Central memory CD4-positive, alpha-beta T cell (primary cell): Measurements from ENCODE around the gene SLC16A13.
"Not testable (repeated sequence)": the region's sequence is repeated elsewhere in the genome, so short reads cannot be mapped to it uniquely, and the experiment has no call there.

Source experiments
- DNase-seq: peaks from one replicate; pipeline ENCODE4 v3.0.0; 2022
- total RNA-seq, 3 experiments: gene quantifications; one replicate each; lab custom pipeline; 2026; lab: John Stamatoyannopoulos, UW

Gene SLC16A13, protein sequence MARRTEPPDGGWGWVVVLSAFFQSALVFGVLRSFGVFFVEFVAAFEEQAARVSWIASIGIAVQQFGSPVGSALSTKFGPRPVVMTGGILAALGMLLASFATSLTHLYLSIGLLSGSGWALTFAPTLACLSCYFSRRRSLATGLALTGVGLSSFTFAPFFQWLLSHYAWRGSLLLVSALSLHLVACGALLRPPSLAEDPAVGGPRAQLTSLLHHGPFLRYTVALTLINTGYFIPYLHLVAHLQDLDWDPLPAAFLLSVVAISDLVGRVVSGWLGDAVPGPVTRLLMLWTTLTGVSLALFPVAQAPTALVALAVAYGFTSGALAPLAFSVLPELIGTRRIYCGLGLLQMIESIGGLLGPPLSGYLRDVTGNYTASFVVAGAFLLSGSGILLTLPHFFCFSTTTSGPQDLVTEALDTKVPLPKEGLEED
- total RNA-seq = 4.3 to 7.5 (median 4.6) reads per million in 3 experiments

DNA sequence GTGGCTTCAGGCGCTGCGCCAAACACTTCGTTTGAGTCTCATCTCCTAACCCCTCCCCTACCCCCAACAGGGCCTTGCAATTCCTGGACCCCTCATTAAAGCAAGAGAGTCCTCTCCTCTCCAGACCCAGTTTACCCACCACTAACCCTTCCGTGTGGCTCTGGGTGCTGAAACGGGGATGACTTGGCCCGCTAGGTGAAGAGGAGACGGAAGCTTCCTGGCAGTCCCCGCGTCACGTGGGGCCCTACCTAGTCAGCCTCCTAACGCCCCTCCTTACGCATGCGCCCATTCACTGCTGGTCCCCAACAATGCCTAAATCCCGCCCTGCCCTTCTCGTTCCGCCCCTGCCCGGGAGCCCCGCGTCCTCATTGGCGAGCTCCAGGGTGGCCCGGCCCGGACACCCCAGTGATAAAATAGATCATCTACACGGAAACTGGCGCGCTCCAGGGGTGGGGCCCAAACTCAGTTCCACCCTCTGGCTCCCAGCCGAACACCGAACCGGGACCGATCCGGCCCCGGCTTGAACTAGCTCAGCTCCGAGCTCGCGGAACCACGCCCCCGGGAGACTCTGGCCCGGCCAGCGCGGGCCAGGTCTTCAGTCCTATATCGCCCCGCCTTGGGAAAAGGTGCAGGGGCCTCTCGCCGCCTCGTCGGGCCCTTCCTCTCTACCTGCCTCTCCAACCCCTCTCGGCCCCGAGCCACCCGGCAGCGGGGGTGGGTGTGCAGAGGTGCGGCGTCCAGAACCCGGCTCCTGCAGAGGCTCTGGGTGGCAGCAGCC is at the start of gene SLC16A13:
TSS of gene SLC16A13 (plus strand) at position 425 of the 778 bp plus-strand sequence. CDS start 368 bp downstream, outside the sequence.
- DNase-seq = peak; percentile 99

DNA sequence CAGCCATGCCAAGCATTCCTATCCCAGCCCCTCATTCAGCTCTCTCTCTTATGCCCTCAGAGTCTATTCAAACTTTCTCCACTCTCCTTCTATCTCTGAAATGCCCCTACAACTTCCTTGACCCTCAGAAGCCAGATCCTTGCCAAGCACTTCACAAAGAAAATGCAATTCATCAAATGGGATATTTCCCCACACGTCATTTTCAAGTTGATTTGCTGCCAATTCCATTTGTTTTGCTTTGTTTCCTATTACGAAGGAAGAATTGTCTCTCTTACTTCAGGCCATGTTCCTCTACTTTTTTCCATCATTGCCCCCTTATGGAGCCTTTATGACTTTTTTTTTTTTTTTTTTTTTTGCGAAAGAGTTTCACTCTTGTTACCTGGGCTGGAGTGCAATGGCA is 49.1 kb upstream of the SLC16A13 start:
- no peak for DNase-seq

DNA sequence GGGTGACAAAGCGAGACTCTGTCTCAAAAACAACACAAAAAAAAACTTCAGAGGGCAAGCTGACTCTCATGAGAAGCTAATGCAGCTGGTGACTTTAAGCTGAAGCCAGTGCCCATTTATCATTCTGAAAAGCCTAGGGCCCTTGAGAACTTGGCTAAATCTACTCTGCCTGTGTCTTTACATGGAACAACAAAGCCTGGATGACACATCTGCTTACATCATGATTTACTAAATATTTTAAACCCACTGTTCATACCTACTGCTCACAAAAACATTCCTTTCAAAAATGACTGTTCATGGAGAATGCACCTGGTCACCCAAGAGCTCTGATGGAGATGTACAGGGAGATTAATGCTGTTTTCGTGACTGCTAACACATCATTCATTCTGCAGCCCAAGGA is 46.0 kb upstream of the SLC16A13 start:
- DNase-seq = no peak

DNA sequence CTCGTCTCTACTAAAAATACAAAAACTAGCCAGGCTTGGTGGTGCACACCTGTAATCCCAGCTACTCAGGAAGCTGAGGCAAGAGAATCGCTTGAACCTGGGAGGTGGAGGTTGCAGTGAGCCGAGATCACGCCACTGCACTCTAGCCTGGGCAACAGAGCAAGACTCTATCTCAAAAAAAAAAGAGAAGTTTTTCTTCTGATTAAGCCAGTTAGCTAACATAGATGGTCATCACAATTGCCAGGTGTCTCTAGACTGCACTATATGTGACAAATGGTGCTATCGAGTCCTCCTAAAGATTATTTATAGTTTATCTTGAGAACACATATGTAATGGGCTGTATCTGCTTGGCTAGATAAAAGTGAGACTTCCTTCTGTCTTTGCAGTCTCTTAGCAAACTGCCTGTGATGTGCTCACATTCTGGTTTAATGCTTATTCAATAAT is 42.2 kb upstream of the SLC16A13 start:
- not testable (repeated sequence) for DNase-seq

DNA sequence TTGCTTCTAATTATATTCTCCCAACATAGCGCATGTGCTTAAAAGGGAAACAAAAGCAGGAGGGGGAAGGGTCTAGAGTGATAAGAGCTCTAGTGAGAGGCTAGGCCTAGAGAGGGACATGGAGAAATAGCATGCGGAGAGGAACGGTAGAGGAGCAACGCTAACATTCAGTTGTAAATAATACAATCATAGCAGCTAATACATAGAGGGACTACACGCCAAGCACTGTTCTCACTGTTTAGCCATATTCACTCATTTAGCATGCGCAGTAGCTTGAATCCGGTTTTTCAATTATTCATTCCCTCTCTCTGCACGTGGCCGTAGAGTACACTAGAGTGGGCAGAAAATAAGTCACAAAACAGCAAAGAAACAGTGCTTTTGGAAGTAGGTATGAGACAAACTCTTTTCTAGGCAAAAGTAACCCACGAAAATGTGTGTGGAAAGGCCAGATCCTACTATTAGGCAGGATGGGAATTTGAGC is 41.7 kb upstream of the SLC16A13 start:
- no peak for DNase-seq

DNA sequence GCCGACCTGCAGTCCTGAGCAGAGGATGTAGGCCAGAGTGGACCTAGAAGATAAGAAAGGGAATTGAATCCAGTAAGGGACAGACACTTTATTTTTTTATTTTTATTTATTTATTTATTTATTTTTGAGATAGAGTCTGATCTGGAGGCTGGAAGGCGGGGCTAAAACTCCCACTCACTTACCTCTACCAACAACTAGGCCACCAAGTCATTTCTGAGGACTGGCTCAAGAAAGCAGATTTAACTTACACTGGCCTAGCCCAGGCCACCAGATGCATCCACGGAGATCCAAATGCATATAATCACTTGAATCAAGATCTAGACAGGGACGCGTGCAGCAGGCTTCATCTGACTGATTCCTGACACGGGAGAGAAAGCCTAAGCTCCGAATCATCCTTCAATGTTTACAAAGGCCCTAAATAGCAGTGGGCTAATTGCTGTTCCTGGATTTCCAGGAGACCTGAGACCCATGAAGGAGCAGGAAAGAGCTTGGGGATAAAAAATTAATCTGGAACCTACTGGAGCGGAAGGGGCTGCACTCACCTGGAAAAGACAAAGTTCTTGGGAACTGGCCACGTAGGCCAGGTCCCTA is 41.1 kb upstream of the SLC16A13 start:
- no peak for DNase-seq

DNA sequence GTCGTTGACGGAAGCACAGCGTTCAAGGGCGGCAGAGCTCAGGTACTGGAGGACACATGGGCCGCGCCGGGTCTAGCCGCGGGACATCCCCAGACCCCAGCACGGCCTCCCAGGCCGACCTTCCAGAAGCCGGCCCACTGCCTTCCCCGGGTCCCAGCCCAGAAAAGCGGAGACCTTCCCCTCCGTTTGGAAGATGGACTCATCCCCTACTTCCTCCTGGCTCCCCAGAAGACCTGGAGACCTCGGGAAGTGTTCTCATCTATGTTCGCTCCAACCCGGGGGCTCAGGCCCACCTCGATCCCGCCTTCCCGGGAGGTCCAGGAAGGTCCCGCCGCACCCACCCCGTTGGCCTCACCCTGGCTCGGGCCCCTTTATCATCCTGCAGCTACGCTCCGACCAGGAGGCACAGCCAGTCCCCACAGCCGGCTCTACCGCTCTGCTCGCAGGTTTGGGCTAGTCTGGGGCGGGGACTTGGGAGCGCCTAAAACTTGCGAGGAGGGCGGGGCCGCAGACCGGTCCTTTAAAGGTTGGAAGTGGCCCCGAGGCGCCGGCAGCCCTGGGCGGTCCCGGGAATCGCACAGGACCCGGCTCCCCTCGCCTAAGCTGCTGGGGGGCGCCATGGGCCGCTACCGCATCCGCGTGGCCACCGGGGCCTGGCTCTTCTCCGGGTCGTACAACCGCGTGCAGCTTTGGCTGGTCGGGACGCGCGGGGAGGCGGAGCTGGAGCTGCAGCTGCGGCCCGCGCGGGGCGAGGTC is 40.1 kb upstream of the SLC16A13 start, which contains the start of gene ALOX12:
TSS of gene ALOX12 (plus strand) at position 550 of the 756 bp plus-strand sequence. CDS start at position 619, 69 bp downstream.
- DNase-seq = no peak

DNA sequence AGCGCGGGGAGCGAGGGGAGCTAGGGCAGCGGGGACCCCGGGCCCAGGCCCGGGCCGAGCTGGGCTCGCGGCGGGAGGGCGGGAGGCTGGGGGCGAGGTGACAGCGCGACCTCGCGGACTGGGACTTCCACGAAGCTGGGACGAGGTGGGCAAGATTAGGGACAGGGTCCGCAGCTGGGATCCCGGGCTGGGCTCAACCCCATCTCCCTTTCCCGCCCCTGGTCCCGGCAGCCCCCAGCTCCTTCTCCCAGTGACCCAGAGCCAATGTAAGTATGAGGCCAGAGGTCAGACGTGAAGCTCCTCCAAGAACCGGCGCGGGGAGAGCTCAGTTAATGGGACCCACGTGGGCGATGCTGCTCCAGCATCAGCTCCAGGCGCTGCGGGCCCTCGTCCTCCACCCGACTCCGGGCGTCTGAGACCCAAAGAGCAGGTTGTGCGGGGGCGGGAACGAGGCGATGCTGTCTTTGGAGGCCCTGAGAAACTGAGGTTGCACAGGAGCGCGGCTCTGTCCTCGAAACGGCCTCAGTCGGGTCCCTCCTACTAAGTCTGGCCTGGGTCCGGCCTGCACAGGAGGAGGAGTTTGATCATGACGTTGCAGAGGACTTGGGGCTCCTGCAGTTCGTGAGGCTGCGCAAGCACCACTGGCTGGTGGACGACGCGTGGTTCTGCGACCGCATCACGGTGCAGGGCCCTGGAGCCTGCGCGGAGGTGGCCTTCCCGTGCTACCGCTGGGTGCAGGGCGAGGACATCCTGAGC is 39.4 kb upstream of the SLC16A13 start:
- no peak for DNase-seq

DNA sequence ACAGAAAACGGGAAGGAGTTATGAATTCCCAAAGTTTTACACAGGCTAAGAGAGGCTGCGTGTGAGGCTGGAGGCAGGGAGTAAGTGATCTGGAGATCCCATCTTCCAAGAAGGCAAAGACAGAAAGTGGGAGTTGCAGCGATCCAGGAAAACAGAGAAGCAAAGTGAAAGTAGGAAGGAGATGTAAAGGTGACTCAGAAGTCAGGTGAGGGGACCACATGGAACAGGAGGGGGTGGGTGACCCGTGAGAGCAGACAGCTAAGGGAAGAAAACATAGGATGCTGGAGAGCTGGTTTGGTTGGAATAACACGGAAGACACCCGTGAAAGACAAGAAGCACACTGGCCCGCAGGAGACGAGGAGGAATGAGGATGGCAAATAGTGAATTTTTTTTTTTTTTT is 38.6 kb upstream of the SLC16A13 start:
- DNase-seq = no peak

DNA sequence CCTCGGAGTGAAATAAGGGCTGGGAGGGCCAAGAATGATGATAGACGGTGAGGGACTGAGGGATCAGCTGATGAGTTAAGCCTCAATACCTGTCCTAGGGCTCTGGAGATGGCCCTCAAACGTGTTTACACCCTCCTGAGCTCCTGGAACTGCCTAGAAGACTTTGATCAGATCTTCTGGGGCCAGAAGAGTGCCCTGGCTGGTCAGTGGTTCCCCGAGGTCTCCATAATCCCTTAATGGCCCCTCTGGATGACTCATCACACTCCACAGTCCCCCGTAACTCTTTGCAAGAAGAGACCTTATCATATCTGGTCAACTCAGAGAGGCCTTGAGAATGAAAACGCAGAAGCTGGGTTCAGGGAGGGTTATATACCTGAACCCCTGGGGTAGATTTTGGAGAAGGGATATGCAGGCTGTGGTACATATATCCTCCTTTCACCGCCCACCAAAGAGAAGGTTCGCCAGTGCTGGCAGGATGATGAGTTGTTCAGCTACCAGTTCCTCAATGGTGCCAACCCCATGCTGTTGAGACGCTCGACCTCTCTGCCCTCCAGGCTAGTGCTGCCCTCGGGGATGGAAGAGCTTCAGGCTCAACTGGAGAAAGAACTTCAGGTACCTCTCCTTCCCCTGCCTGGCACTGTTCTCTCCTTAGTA is 36.8 kb upstream of the SLC16A13 start:
- no peak for DNase-seq

DNA sequence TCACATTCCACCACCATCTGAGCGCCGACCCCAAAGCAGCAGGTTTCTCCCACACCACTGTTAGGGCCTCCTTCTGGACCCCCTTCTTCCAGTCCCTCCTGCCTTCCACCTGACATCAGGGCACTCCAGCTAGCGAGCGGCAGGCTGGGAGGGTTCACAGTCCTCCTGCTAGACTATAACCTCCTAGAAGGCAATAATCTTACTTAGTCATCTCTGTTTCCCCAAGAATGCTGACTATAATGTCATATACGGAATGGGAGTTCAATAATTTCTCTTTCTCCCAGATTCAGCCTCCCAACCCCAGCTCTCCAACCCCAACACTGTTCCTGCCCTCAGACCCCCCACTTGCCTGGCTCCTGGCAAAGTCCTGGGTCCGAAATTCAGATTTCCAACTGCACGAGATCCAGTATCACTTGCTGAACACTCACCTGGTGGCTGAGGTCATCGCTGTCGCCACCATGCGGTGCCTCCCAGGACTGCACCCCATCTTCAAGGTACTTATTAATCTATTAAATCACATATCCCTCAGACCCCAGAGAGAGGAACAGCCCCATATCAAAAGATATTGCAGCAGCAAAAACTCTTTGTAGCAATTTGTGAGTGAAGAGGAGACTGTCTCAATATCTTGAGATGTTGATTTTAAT is 34.4 kb upstream of the SLC16A13 start:
- peak; percentile 26 for DNase-seq

DNA sequence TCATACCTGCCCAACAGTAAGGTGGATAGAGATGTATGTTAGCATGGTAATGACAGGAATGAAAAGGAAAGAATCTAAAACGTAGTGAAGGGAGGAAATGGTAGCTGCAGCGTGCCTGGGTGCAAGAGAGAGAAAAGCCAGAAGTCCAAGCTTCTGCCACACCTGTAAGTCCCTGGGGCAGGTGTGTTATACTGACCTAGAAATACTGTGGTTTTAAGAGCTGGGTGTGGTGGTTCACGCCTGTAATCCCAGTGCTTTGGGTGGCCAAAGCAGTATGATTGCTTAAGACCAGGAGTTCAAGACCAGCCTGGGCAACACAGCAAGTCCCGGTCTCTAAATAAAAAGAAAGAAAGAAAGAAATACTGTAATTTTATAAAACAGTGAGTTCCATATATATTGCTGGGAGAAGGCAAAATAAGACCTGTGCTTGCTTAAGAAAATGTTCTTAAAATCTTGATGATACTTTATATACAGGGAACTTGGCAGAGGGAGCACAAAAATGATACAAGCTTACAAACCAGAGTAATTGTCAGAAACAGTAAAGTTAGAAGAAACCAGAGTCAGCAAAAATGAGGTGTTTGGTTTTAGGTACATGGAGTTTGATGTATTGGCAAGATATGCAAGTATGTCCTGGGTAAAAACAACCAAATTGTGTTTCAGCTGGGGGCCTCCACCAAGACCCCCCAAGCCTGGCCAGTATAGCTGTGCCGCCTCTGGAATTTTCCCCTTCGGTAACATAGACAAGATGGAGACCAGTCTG is 33.3 kb upstream of the SLC16A13 start:
- DNase-seq = no peak

DNA sequence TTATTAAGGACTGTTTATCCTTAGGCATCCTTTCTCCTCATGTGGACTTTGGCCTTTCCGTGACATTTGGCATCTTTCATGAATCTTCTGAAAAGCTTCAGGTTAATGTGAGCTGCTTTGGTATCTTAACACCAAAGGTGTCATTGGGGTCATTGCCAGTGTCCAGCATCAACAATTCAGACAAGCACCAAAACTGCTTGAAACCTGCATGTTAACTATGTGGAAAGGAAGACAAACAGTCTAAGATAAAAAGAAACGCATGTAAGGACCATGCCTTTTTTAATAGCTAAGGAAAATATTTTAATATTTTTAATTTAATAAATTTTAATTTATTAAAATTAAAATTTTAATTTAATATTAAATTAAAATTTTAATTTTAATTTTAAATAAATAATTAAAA is 32.1 kb upstream of the SLC16A13 start:
- DNase-seq = no peak

DNA sequence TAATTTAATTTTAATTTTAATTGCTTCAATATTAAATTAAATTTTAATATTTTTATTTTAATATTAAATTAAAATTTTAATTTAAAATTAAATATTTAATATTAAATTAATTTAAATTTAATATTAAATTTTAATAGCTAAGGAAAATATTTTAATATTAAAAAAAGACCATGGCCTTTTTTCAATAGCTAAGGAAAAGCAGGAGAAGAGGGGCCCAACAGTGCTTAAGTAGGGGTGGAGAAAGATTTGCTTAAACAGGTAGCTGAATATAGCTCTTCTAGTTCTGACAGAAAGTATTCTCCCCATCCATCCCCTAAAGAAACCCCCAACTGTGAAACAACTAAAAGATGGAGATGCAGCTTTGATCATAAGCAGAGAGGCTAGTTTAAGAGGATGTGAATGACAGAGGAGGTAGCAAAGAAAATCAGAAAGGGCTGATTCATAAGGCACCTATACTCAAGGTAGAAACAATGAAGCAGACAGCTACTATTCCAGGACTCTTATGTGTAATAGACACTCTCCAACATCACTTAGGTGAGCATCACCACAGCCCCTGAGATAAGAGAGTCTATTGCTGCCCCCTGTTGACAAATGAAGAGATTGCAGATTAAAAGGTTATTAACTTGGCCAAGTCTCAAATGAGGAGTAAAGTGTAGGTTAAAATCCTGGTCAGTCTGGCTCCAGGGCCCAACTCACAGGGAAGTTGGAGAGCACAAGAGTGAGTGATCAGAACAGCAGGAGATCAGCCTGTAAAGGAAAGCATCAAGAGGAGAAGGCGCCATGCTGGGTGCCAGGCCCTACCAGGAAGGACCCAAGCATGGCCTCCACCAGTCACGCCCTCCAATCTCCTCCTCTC is 31.2 kb upstream of the SLC16A13 start:
- DNase-seq = peak; percentile 71

DNA sequence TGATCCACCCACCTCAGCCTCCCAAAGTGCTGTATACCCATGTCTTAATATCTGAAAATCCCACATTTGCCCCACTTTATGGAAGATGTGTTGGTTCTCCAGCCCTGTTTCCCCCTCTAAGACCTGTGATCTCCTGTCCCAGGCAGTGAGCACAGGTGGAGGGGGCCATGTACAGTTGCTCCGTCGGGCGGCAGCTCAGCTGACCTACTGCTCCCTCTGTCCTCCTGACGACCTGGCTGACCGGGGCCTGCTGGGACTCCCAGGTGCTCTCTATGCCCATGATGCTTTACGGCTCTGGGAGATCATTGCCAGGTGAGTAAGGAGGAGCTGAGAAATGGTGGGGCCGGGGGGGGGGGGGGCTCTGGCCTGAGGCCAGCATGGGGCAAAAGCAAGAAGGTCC is 30.1 kb upstream of the SLC16A13 start:
- no peak for DNase-seq

DNA sequence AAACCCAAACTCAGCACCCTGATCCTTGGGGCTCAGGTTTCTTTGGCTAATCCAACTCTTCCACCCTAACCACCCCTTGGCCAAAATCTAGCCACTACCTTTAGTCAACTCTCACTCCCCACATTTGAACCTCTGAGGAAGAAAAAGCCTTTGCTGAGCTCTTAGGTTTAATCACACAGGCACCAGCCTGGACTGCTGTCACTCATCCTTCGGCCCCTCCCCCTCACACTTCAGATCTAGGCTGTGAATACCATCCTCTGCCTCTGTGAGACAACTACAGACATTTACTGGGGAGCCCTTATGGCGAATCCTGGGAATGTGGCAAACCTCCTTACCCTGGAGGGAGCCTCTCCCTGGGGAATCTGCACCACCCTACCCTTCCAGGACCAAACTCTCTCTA is 28.7 kb upstream of the SLC16A13 start:
- DNase-seq = no peak

DNA sequence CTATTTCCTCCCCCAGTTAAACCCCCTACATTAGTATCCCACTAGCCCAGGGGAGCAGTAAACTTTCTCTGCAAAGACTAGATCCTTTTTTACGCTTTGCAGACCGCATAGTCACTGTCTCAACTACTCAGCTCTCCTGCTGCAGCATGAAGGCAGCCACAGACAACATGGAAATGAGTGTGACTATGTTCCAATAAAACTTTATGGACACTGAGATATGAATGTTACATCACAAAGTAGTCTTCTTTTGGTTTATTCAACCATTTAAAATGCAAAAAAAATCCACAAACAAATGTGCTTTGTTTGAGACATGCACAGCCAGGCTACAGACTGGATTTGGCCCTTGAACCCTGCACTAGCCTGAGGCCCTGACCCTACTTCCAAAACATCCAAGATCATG is 25.3 kb upstream of the SLC16A13 start:
- no peak for DNase-seq

DNA sequence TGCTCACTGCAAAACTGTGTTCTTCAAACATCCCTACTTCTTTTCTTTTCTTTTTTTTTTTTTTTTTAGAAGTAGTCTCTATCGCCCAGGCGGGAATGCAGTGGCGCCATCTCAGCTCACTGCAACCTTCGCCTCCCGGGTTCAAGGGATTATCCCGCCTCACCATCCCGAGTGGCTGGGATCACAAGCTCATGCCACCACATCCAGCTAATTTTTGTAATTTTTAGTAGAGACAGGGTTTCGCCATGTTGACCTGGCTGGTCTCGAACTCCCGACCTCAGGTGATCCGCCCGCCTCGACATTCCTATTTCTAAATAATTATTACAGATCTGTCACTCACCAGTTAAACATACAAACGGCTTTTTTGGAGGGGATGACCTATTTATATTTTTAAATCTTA is 24.4 kb upstream of the SLC16A13 start:
- no peak for DNase-seq

DNA sequence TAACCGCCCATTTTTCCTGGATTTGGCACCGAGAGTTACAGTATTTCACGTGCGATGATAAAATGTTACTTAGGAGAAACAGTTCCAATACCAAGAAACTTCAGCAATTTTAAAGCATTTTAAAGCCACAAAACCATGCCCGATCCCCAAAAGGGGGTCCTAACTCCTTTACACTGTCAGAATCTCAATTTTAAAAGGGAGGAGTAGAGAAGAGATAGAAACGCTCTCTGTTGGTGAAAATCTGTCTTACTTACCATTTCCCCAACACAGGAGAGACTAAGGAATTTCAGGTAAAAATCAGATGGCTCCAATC is 23.9 kb upstream of the SLC16A13 start:
- no peak for DNase-seq
